AG20443 (cell line): ENCODE data around the gene ROBO1.
"Not testable (repeated sequence)": the region's sequence is repeated elsewhere in the genome, so short reads cannot be mapped to it uniquely, and the experiment has no call there.

Experiments used
- DNase-seq: peaks from one replicate; pipeline ENCODE4 v3.0.0; 2012; ENCODE audit warnings: low spot score, mixed read lengths

The ROBO1 gene

DNA sequence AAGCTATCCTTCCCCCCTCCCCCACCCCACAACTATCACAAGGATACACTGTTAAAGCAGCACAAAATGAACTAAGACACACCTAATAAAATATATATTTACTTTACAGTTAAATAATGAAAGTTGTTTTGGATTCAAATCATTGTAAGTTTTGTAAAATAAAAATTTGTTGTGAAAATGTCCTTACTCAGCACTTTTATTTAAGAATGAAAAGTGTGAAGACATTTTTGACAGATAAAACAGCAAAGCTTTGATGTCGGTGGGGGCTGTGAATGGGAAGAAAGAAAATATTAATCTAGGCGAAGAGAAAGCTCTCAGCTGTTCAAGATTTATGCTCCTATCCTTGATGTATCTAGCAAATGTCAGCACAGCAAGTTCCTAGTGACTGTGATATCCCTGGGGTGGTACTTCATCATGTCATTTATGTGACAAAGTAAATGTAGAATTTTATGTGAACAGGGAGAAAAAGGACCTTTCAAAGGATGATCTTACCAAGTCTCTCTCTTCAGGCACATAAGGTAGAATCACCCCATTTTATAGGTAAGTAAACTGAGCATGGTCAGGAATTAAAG is 216.4 kb downstream of the ROBO1 start:
- DNase-seq: no peak

DNA sequence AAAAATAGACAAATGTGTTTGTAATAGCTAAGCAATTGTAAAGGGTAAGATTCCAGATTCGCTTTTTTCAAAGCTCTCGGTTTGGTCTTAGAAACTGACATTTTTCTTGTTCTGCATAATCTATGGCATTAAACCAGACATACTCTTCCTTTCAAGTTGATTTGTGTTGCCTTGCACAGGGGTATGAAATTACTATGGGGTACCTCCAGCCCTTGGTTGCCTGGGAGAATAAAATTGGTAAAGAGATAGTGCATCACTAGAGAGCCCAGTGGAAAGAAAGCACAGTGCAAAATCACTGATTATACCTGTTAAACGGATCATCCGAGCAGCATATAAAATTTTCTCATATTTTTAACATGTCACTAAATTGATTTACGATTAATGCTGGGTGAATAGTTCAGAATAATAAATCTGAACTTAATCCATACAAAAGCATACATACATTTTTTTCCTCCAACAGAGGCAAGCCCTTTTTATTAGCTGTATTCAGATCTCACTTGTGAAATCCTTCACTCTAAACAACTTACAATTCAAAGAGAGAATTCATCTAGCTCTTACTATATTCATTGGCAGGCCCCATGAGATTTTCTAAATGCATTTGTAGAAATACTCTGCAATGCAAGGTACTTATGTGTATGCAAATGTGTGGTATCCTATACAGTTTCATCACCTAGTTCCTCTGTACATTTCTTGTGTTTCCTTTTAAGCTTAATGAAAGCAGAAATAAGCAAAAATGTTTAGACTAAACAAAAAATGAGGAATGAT is 224.4 kb downstream of the ROBO1 start:
- no peak for DNase-seq

DNA sequence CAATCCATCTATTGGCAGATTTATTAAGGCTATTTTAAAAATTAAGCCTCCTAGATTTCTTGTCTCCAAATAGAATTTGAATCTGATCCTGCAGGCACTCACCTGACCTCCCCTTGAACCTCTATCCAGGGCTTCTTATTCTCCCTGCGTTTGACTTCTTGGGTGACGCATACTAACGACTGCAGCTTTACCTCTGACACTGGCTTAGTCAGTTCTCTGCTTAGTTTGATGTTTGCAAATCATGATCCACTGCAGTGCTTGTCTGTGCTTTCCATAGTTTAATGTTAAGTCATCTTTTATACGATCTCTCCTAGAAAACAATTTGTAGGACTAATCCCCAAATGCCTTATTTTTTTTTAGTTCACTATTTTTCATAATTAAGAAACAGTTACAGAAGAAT is 233.1 kb downstream of the ROBO1 start:
- no peak for DNase-seq

DNA sequence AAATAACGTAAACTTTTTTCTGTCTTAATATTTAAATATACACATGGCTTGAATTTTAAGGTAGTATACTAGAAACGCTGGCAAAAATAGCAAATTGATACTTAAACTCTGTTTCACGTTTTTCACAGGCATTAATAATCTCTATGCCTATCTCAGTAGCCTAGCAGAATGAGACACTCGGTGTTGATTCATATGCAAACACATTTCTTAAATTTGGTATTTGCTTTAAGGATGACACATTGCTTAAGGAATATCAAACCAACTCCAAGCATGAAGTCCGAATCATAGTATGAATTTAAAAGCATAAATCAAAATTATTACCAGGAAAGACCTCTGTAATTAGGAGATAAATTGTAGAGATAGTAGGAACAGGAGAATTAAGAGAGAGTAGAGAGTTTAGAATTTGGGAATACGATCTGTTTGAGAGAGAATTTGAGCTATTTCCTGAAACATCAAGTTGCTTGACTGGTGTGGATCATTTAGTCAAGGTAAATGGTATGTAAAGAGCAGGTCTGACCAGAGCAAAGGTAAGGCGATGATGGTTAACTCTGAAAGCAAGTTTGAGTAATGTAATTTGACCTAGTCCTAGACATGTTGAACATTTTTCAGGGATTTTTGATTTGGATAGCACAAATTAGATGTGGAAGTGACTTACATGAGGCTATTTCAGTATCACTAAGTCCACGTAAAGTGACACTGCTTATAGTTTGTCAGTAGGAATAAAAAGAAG is 236.1 kb downstream of the ROBO1 start:
- no peak for DNase-seq

DNA sequence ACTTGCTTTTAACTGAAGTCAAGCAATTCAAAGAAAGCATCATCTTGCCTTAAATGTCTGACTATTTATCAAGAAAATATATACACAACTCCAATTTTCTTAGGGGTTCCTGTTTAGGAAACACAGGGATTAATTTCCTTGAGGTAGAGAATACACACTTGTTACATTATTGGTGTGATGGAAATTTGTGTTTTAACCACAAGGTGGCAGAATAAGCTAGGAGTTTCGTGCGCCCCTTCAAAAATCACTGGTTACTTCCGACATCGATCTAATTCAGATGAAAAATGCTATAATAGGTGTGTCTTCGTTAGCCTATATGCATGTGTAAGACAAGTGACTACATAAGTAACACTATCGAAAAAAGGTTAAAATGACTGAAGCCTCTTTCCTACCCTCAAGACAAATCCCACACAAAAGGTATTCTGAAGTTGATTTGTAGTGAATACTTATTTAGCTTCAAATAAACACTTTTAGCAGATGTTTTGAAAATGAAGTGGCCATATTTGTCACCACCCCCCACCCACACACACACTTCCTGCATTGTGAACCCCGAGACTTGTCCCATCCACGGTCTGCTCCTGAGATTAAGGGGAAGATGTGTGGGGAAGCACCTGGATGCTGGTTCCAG is 246.5 kb downstream of the ROBO1 start:
- DNase-seq: peak; percentile 34

DNA sequence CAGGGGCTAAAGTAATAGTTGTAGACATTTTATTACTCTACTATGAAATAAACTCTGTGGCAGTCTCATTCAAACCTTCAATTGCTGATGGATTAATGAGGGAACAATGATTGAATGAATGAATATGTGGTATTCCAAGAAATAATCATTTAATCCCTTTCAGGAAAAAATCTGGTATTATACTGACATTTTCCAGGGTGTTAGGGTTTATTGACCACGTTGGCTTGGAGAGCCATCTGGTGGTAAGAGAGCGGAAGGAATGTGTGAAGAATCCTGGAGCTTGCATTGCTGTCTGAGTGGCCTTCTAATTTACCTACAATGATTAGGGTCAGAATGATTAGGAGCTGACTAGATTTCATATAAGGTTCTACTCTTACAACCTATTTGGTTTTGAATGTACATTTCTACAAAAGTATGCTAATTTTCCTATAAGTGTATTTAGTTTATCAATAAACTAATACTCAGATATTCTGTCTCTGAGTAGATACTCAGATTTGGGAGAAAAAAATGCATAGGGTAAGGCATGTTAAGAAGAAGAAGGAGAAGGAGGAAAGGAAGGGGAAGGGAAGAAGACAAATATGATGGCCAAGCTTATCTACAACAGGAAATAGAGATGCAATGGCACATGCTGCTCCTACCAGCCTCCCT is 249.9 kb downstream of the ROBO1 start:
- peak; percentile 35 for DNase-seq

DNA sequence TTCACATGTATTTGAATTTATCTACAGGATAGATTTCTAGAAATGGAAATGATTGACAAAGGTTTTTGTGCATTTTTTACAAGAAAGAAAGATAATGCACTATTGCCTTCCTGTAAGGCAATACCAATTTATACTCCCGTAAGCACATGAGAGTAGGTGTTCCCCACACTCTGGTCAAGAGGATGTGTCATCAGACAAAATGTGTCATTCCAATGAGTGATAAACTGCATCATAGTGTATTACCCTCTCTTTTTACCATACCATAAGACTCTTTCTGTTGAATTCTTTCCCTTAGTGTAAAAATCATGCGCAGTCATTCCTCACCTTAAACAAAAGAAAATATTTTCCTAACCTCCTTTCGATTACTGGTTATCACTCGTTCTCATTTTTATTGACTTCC is 251.0 kb downstream of the ROBO1 start:
- DNase-seq: no peak

DNA sequence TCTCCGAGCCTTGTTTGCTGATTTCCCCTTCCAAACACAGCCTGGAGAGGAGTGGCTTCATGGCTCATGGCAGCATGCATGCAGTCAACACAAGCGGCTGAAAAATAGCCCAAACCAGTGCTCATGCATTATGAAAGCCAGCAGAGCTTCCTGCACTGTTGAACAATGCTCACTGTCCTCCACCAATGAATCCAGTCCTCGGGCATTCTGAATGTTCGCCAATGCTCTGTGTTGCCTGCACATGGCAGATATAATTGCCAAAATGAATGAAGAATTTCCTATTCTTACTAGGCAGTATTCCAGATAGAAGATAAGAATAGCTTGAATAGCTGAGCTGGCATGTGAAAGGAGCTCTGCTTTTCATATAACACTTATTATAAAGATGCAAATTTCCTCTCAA is 252.7 kb downstream of the ROBO1 start:
- peak; percentile 9 for DNase-seq

DNA sequence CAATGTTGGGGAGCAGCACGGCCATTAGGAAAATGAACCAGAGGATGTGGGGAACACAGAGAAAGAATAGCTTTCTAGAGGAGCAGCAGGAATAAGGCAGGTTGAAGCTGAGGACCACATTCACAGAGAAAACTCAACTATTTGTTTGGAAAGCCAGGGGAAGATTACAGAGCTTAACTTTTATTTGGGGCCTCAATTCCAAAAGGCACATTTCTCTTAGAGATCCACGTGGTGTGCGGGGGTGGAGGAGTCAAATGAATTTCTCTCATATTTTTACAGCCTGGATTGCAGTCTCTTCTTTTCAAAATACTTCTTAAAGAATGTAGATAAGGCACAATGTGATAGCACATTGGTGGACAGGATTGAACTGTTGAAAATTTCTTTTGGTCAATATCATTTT is 253.7 kb downstream of the ROBO1 start:
- no peak for DNase-seq

DNA sequence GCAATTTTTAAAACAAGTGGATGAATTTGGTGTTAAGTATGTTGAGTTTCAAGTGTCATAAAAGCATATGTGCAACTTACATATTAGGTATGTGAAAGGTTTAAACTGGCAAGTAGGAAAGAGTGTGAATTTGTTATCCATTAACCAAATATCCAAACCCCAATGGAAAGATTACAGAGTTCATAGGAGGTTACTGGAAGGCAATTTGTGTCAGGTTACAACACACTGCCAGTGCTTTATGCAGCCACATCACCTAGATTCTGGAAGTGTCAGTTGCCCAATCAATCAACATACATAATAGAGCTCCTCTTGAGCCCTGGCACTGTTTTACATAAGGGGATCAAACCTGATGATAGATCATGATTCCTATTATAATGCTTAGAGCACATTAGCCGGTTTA is 261.0 kb downstream of the ROBO1 start:
- DNase-seq: no peak

DNA sequence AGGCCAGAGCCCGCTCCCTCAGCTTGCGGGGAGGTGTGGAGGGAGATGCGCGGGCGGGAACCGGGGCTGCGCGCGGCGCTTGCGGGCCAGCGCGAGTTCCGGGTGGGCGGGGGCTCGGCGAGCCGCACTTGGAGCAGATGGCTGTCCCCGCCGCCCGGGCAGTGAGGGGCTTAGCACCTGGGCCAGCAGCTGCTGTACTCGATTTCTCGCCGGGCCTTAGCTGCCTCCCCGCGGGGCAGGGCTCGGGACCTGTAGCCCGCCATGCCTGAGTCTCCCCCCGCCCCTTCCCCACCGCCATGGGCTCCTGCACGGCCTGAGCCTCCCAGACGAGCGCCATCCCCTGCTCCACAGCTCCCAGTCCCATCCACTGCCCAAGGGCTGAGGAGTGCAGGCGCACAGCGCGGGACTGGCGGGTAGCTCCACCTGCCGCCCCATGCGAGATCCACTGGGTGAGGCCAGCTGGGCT is 265.5 kb downstream of the ROBO1 start:
- not testable (repeated sequence) for DNase-seq

DNA sequence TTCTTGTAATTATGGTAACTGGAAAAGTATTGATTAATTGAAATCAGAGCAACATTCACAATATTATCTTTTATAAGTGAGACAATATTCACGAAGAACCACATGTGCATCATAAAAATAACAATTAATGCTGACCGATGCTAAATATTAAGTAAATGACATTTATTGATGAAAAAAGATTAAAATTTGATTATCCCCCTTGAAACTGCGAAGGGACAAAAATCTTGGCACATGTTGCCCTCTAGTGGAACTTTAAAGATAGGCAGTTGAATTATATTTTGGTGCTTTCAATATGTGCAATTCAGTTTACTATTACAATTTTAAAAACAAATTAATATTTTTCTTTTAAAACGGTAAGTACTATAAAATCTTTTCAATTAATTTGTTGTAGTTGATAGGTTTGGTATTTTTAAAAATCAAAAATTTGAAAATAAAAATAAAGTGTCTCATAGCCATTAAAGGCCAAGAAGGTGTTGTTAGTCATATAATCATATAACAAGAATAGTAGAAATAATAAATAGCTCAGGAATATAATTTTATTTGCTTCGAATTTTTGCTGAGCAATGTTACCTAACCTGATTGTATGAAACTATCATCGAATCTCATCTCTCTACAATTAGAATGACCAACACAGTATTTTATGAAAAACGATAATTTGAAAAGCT is 270.2 kb downstream of the ROBO1 start:
- DNase-seq: peak; percentile 46

DNA sequence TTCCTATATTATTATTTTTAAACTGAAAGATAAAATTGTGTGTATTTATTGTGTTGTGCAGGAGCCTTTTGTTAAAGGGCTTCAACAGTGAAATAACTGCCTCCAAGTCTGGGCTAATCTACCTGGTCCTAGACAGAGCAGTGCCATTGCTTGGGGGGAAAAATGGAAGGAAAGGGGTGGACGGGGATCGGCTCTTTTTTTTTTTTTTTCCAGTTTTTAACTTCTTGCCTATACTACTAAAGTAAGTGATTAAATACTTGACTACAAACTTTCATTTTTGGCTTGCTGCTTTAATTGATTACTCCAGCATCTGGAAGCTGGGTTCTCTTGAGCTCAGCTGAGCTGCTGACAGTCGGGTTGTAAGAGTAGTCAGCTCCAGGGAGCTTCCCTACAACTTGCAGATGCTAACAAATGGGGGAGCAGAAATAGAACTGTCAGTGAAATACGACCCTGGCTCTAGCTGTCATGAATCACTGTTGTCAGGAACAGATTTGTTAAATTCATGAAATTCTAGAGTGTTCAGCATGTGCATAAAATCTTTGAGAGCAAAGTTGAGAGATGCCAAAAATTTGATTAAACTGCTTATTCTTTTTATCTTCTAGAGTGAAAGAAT is 276.7 kb downstream of the ROBO1 start:
- DNase-seq: no peak

DNA sequence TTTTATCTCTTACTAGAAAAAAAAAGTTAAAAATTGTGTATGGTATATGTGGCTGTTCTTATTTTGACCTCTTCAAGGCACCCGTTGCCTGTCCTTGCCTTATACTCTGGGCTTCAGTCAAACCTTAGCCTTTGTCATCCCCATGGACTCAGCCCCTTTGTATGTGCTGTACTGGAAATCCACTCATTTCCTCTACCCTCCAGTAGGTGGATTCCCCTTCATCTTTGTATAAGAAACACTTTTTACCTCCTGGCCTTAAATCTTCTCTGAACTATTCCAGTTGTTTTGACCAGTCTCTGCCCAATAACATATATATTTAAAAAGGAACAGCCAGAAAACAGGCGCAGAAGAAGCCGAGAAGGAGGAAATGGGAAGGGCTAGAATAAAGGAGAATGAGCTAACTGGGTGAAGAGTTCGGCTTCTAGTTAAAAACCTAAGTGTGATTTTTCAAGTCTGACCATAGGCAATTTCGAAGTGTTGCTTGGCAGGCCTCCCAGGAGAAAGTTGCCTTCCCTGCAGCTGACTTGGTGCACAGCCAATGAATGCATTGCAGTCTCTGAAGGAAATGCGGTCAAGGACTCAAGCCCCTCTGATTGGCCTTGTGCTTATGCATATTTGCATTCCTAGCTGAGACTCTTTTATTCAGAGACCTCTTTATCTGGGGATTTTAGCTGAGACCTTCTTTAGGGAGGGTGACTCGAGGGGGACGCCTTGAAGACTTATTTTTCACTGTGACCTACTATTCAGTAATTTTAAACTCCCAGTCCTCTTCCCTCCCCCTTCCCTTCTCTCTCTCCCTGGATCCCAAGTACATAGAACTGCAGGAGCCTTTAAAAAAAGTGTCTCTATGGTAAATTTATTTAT is 277.4 kb downstream of the ROBO1 start:
- DNase-seq: peak; percentile 16

DNA sequence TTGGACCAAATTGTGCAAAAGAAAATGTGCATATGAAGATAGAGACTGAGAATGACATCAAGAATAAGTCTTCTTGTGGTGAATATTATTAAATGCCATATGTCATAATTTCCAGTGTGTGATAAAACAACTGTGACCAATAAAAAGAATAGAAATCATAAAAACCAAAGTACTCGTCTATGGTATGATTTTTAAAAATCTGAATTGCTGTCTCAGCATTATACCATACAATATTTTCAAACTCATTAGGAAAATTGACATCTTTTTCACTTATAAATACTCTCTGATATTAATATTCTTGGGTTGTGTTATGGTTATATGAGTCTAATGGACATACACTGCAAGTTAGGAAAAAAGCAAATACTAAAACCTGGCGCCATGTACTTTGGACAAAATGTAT is 279.4 kb downstream of the ROBO1 start:
- no peak for DNase-seq

DNA sequence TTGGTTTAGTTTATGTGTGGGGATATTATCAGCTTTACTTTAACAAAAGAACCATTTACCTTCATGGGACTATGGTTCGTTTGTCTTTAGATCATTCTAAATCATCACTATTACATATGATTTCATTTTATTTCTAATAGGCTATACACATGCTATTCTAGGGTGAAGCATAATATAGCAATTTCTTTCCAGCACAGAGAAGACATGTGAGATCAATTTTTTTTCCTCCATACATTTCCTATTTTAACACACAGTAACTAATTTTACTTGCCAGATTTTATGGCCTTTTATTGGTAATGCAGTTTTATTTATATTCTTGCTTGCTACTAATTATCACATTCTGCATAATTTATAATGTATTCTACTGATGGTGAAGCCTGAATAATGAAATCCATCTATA is 287.1 kb downstream of the ROBO1 start:
- DNase-seq: no peak

DNA sequence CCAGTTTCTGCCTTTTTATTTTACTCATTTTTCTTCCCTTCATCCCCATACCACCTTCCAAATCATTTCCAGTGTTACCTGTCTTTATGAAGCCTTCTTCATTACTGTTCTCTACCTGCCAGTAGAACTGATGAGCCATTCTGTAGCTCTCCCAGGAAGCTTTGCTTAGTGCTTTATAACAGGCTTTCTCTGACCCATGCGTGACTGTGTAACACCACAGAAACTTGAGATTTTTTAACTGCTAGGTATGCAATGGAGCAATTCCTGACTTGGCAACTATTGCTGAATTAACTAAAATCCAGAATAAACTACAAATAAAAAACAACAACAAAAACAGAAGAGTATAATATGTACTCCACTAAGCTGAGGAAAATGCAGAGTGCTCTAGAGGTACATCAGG is 289.2 kb downstream of the ROBO1 start:
- DNase-seq: no peak

DNA sequence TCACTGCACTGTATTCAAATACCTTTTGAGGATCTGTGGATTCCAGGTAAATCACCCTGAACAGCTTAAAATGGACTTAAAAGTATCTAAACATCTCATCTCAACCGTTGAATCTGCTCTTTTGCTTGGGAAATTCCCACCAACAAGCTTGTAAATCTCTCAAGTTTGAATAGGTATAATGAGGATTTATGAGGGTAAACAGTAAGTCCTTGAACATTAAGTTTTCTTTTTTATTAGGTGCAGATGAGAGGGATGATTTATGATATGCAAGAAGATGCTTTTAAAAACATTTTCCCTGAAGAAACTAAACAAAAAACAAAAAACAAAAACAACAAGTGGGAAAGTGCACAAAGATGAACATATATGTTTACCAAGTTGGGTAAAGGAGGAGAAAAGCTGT is 290.6 kb downstream of the ROBO1 start:
- no peak for DNase-seq

DNA sequence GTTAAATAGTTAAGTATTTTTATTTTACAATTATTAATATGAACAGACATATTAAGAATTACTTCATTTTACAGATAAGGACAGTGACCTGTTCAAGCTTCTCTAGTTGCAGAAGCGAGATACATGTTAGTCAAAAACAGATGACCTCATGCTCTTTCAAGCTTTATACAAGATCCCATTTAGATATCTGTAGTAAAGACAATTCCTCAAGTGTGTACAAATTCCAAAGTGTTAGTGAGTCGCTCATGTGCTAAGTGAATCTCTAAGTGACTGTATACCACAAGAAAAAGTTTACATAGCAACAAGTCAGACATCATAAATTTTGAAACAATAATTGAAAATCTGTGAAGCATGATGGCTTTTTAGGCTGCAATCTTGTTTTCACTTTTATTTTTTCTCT is 293.8 kb downstream of the ROBO1 start:
- no peak for DNase-seq

DNA sequence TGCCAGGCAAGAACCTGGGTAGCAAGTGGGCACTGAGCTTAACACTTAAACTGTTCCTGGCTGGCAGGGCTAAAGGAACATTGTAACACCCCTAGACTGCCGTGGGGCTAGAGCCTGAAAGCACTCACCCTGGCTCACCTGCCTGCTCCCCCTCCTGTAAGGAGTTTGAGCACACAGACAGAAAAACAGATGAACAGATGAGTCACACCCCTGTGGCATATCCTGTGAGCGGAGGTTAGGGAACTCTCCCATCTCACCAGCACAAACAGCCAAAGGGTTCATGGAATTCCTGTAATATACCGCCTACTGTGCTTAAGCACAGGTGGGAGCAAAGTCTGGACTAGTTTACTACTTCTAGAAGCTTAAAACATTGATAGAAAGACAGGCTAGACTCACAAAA is 300.1 kb downstream of the ROBO1 start:
- no peak for DNase-seq
